Measurements from ENCODE around the gene ASNS.
"Not testable (repeated sequence)": the region's sequence is repeated elsewhere in the genome, so short reads cannot be mapped to it uniquely, and the experiment has no call there.

The ASNS gene

DNA sequence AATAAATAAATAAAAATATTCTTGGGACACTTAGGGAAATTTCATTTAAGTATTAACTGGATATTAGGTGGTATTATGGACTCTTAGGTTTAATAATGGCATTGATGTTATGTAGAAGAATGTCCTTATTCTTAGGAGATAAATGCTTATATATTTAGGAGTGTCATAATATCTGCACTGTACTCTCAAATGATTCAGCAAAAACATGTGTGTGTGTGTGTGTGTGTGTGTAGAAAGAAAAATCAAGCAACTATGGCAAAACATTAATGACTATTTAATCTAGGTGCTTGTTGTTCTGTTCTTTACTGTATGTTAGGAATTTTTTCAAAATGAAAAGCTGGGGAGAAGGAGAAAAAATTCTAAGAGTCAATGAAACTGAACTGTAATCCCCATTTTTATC, 3.9 kb downstream of the ASNS start:
- Histone ChIP-seq H3K27me3 (ENCODE audit: low read depth, low read length) (no peaks in the 10 kb centered on the region), H3K4me3 (ENCODE audit: low read depth in 1 of 2, low read length in 2 of 2) (no peak overlapping the region), H3K9me3 (ENCODE audit: control insufficient read depth in 1 of 2, low read length in 2 of 2) (no peaks in the 10 kb centered on the region), H3K36me3 (ENCODE audit: control insufficient read depth in 1 of 2, insufficient read depth in 2 of 2, low read length in 2 of 2) (peaks cover 5 to 17% of the 10 kb centered on the region in 2 donors), H3K27ac (ENCODE audit: low read length) (no peak overlapping the region), H3K4me1 (ENCODE audit: control insufficient read depth in 1 of 2, insufficient read depth in 2 of 2, low read length in 2 of 2) (peaks cover 0 to 3% of the 10 kb centered on the region in 2 donors)

DNA sequence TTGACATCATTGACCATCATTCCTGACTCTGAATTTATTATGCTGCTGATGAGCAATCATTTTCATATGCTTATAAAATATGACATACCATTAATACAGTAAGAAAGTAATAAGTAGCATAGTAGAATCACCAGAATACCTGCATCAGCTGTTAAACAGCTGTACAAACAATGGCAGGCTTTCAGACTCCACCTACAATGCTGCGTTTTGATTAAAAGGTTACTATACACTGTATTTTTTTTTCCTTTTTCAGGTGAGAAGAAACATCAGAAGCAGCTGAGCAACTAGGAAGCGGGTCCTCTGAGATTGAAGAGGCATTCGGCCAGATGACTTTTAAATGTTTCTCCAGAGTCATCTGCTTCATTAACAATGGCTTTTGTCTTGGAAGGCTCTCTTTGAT, 7.1 kb downstream of the ASNS start:
- H3K36me3 ChIP-seq (ENCODE audit: control insufficient read depth in 1 of 2, insufficient read depth in 2 of 2, low read length in 2 of 2) = peaks cover 5 to 20% of the 10 kb centered on the region in 2 donors
- no peaks in the 10 kb centered on the region for H3K27me3 ChIP-seq (ENCODE audit: low read depth, low read length)
- no peaks in the 10 kb centered on the region for H3K4me1 ChIP-seq (ENCODE audit: control insufficient read depth in 1 of 2, insufficient read depth in 2 of 2, low read length in 2 of 2)
- H3K27ac ChIP-seq (ENCODE audit: low read length) = no peak overlapping the region
- no peak overlapping the region for H3K4me3 ChIP-seq (ENCODE audit: low read depth in 1 of 2, low read length in 2 of 2)
- no peaks in the 10 kb centered on the region for H3K9me3 ChIP-seq (ENCODE audit: control insufficient read depth in 1 of 2, low read length in 2 of 2)

DNA sequence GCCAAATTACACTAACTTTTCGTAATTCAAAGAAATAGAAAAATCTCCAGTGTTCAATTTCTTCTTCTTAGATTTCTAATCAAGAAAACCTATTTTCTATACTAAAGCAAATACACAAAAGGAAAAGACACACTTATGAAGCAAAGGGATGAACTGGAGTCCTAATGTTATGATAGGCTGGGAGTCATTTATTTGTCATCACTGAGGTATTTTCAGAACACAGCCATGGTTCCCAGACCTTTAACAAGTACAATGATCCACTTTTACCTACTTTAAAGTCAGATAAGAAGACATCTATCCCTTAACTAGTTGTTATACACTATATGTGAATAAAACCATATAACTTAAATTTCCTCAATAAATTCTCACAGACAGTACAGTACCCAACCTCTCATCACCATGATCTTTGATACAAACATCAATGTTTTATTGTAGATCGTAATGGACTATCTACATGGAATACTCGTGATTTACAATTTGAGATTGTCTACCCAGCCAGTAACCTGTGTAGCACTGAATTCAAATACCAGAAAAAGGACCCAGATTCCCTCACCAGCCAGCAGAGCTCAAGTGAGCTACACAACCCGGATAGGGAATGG, 12.5 kb downstream of the ASNS start:
- Histone ChIP-seq H3K9me3 (ENCODE audit: control insufficient read depth in 1 of 2, low read length in 2 of 2) (no peaks in the 10 kb centered on the region), H3K36me3 (ENCODE audit: control insufficient read depth in 1 of 2, insufficient read depth in 2 of 2, low read length in 2 of 2) (peaks cover 5 to 28% of the 10 kb centered on the region in 2 donors), H3K4me1 (ENCODE audit: control insufficient read depth in 1 of 2, insufficient read depth in 2 of 2, low read length in 2 of 2) (no peaks in the 10 kb centered on the region)

DNA sequence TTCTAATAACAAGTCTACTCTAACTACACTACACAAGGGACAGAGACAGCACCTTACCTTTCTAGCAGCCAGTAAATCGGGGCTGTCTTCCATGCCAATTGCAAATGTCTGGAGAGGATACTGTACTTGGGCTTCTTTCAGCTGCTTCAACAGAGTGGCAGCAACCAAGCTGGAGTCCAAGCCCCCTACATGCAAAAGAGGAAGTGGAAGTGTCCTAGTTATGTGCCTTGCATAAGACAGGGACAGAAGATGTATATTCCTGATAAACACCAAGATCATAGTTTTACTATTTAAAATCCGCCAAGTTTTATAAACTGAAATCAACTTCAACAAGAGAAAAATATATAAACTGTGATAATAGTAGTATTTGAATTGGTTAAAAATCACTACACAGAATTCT, 14.0 kb downstream of the ASNS start:
- Histone ChIP-seq H3K27me3 (ENCODE audit: low read depth, low read length) (no peaks in the 10 kb centered on the region), H3K4me3 (ENCODE audit: low read depth in 1 of 2, low read length in 2 of 2) (no peak overlapping the region), H3K27ac (ENCODE audit: low read length) (no peak overlapping the region), H3K36me3 (ENCODE audit: control insufficient read depth in 1 of 2, insufficient read depth in 2 of 2, low read length in 2 of 2) (peaks cover 14 to 29% of the 10 kb centered on the region in 2 donors), H3K9me3 (ENCODE audit: control insufficient read depth in 1 of 2, low read length in 2 of 2) (no peaks in the 10 kb centered on the region), H3K4me1 (ENCODE audit: control insufficient read depth in 1 of 2, insufficient read depth in 2 of 2, low read length in 2 of 2) (no peaks in the 10 kb centered on the region)

More for the DNA sequence above, 12.5 kb downstream of the ASNS start:
- Histone ChIP-seq H3K27ac (ENCODE audit: low read length) (no peak overlapping the region), H3K27me3 (ENCODE audit: low read depth, low read length) (no peaks in the 10 kb centered on the region), H3K4me3 (ENCODE audit: low read depth in 1 of 2, low read length in 2 of 2) (no peak overlapping the region)

DNA sequence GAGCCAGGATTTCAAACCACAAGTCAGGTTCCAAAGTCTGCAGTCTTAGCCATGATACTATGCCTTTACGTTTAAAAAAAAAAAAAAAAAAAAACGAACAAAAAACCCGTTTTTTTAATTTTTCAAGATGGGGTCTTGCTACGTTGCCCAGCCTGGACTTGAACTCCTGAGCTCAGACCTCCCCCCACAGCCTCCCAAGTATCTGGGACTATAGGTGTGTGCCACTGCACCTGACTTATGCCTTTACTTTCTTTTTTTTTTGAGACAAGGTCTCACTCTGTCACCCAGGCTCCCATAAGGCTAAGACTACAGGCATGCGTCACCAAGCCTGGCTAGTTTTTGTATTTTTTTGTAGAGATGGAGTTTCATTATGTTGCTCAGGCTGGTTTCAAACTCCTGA, 14.7 kb downstream of the ASNS start:
- Histone ChIP-seq H3K4me1 (ENCODE audit: control insufficient read depth in 1 of 2, insufficient read depth in 2 of 2, low read length in 2 of 2) (no peaks in the 10 kb centered on the region), H3K9me3 (ENCODE audit: control insufficient read depth in 1 of 2, low read length in 2 of 2) (no peaks in the 10 kb centered on the region), H3K27me3 (ENCODE audit: low read depth, low read length) (no peaks in the 10 kb centered on the region), H3K27ac (ENCODE audit: low read length) (no peak overlapping the region), H3K36me3 (ENCODE audit: control insufficient read depth in 1 of 2, insufficient read depth in 2 of 2, low read length in 2 of 2) (peaks cover 14 to 31% of the 10 kb centered on the region in 2 donors), H3K4me3 (ENCODE audit: low read depth in 1 of 2, low read length in 2 of 2) (no peak overlapping the region)

DNA sequence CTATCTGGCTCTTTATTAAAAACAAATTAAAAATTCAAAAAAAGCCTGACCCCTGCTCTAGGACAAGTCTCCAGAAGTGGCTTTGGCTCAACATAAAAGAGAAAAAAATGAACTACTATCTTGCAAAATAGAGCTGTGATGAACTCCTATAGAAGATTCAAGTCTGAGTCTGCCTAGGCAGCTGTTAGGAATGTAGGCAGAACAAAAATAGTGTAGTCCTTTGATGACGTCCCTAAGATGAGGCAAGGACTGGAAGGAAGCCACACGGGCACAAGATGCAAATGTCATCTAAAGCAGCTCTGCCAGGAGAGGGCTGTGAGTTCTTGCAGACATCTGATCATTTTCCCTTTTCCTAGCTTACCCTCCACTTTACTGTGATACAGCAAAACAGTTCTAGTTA, 20.5 kb downstream of the ASNS start:
- Histone ChIP-seq H3K36me3 (ENCODE audit: control insufficient read depth in 1 of 2, insufficient read depth in 2 of 2, low read length in 2 of 2) (peaks cover 15 to 30% of the 10 kb centered on the region in 2 donors), H3K27ac (ENCODE audit: low read length) (no peak overlapping the region), H3K27me3 (ENCODE audit: low read depth, low read length) (no peaks in the 10 kb centered on the region), H3K4me3 (ENCODE audit: low read depth in 1 of 2, low read length in 2 of 2) (no peak overlapping the region), H3K9me3 (ENCODE audit: control insufficient read depth in 1 of 2, low read length in 2 of 2) (no peaks in the 10 kb centered on the region), H3K4me1 (ENCODE audit: control insufficient read depth in 1 of 2, insufficient read depth in 2 of 2, low read length in 2 of 2) (no peaks in the 10 kb centered on the region)

DNA sequence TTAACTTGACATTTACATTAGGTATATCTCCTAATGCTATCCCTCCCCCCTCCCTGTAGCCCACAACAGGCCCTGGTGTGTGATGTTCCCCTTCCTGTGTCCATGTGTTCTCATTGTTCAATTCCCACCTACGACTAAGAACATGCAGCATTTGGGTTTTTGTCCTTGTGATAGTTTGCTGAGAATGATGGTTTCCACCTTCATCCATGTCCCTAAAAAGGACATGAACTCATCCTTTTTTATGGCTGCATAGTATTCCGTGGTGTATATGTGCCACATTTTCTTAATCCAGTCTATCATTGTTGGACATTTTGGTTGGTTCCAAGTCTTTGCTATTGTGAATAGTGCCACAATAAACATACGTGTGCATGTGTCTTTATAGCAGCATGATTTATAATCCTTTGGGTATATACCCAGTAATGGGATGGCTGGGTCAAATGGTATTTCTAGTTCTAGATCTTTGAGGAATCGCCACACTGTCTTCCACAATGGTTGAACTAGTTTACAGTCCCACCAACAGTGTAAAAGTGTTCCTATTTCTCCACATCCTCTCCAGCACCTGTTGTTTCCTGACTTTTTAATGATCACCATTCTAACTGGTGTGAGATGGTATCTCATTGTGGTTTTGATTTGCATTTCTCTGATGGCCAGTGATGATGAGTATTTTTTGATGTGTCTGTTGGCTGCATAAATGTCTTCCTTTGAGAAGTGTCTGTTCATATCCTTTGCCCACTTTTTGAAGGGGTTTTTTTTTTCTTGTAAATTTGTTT, 21.8 kb downstream of the ASNS start:
- H3K27me3 ChIP-seq (ENCODE audit: low read depth, low read length); H3K4me1 ChIP-seq (ENCODE audit: control insufficient read depth in 1 of 2, insufficient read depth in 2 of 2, low read length in 2 of 2); H3K9me3 ChIP-seq (ENCODE audit: control insufficient read depth in 1 of 2, low read length in 2 of 2); H3K4me3 ChIP-seq (ENCODE audit: low read depth in 1 of 2, low read length in 2 of 2); H3K27ac ChIP-seq (ENCODE audit: low read length): not testable (repeated sequence)
- H3K36me3 ChIP-seq (ENCODE audit: control insufficient read depth in 1 of 2, insufficient read depth in 2 of 2, low read length in 2 of 2) = peaks cover 15 to 23% of the 10 kb centered on the region in 2 donors

DNA sequence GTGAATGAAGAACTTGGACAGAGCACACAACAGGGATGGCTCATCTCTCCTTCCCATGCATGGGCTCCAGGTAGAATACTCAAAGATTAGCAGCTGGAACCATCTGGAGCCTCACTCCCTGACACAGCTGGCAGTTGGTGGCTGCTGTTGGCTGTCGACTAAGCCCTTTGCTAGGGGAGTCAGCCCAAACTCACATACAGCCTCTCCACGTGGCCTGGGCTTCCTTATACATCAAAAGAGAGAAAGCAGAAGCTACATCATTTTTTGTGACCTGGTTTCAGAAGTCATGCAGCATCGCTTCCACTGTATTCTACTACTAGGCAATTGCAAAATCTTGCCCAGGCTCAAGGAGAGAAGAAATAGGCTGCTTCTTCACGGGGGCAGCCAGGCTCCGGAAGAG, 24.4 kb downstream of the ASNS start:
- no peaks in the 10 kb centered on the region for H3K9me3 ChIP-seq (ENCODE audit: control insufficient read depth in 1 of 2, low read length in 2 of 2)
- H3K27ac ChIP-seq (ENCODE audit: low read length) = no peak overlapping the region
- H3K27me3 ChIP-seq (ENCODE audit: low read depth, low read length) = no peaks in the 10 kb centered on the region
- H3K36me3 ChIP-seq (ENCODE audit: control insufficient read depth in 1 of 2, insufficient read depth in 2 of 2, low read length in 2 of 2) = peaks cover 6 to 12% of the 10 kb centered on the region in 2 donors
- H3K4me1 ChIP-seq (ENCODE audit: control insufficient read depth in 1 of 2, insufficient read depth in 2 of 2, low read length in 2 of 2) = no peaks in the 10 kb centered on the region
- H3K4me3 ChIP-seq (ENCODE audit: low read depth in 1 of 2, low read length in 2 of 2) = no peak overlapping the region

DNA sequence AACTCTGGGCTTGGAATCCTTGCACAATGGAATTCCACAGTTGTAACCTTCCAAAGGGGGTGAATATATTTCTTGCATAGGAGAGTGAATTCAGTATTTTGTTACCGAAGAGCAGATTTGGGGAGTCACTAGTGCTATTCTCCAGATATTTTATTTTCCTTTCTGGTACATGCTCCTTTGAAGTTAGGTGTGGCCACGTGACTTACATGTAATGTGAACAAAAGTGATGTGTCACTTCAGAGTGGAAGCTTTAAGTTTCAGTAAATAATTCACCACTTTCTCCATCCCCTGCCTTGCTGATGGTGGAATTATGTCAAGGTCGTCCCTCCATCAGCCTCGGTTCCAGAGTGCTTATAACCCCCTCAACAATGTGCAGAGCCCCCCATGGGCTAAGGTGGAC, 25.3 kb downstream of the ASNS start:
- Histone ChIP-seq H3K4me3 (ENCODE audit: low read depth in 1 of 2, low read length in 2 of 2) (no peak overlapping the region), H3K27ac (ENCODE audit: low read length) (no peak overlapping the region), H3K36me3 (ENCODE audit: control insufficient read depth in 1 of 2, insufficient read depth in 2 of 2, low read length in 2 of 2) (peaks cover 4 to 5% of the 10 kb centered on the region in 2 donors), H3K9me3 (ENCODE audit: control insufficient read depth in 1 of 2, low read length in 2 of 2) (no peaks in the 10 kb centered on the region), H3K27me3 (ENCODE audit: low read depth, low read length) (no peaks in the 10 kb centered on the region), H3K4me1 (ENCODE audit: control insufficient read depth in 1 of 2, insufficient read depth in 2 of 2, low read length in 2 of 2) (no peaks in the 10 kb centered on the region)

DNA sequence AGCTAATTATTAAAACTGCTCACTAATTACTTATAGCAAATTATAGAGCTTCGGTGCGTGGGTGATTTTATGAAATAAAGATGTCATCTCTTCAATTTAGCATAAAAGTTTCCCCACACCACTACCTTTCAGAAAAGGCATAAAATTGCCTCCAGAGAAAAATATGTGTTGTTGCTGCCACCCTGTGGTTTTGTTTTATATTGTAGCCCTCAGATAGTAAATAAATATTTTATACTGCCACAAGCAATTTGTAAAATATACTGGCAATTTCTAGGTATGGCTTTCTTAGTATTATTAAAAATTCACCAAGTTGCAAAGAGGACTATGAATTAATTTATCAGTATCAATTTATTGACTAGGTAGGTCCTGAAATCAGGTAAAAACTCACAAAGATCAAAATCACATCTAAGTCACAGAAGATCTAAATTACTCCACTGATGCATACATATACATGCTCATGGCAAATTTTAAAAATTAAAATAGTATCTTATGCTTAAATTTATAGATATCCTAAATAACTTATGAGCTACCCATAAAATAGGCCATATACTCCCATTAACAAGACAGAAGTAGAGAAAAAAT, 26.5 kb downstream of the ASNS start:
- Histone ChIP-seq H3K9me3 (ENCODE audit: control insufficient read depth in 1 of 2, low read length in 2 of 2) (no peaks in the 10 kb centered on the region), H3K4me3 (ENCODE audit: low read depth in 1 of 2, low read length in 2 of 2) (no peak overlapping the region), H3K27me3 (ENCODE audit: low read depth, low read length) (no peaks in the 10 kb centered on the region), H3K27ac (ENCODE audit: low read length) (no peak overlapping the region), H3K36me3 (ENCODE audit: control insufficient read depth in 1 of 2, insufficient read depth in 2 of 2, low read length in 2 of 2) (no peaks in the 10 kb centered on the region), H3K4me1 (ENCODE audit: control insufficient read depth in 1 of 2, insufficient read depth in 2 of 2, low read length in 2 of 2) (no peaks in the 10 kb centered on the region)

DNA sequence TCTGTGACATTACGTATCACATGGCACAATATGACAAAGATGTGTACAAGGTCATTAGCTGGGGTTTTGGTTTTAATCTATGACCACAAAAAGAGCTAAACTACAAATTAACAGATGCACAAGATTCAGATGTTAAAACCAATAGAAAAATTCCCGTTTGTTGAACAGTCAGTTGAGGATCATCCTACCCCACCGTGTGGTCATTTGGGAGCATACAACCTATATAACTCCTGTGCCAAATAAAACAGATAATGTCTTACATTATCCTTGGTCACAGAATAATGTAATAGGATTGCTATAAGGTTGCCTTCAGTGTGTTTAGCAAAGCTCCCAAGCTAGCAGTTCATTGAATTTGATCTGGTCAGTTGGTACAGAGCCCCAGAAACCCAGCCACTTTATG, 28.2 kb downstream of the ASNS start:
- Histone ChIP-seq H3K4me1 (ENCODE audit: control insufficient read depth in 1 of 2, insufficient read depth in 2 of 2, low read length in 2 of 2) (no peaks in the 10 kb centered on the region), H3K4me3 (ENCODE audit: low read depth in 1 of 2, low read length in 2 of 2) (no peak overlapping the region), H3K9me3 (ENCODE audit: control insufficient read depth in 1 of 2, low read length in 2 of 2) (no peaks in the 10 kb centered on the region), H3K27ac (ENCODE audit: low read length) (no peak overlapping the region), H3K27me3 (ENCODE audit: low read depth, low read length) (no peaks in the 10 kb centered on the region), H3K36me3 (ENCODE audit: control insufficient read depth in 1 of 2, insufficient read depth in 2 of 2, low read length in 2 of 2) (no peaks in the 10 kb centered on the region)
